AG04449 (cell line): Measurements from ENCODE around the gene PAX3.

Source experiments
- CTCF ChIA-PET: fragments of 350-600 bp; formaldehyde crosslinking; extraction: SDS; loops from one replicate; lab custom pipeline; 2021; ENCODE audit warnings: antibody characterized with exemption; lab: Yijun Ruan, JAX
- POLR2A ChIA-PET: fragments of 400-600, 350-600 bp; formaldehyde crosslinking; extraction: SDS; loops from one replicate; lab custom pipeline; 2020; ENCODE audit warnings: antibody characterized with exemption, inconsistent platforms; lab: Yijun Ruan, JAX
- DNase-seq: peaks from one replicate; pipeline ENCODE4 v3.0.0-alpha.2; 2010; ENCODE audit warnings: low read depth, low spot score
- H3K4me3 ChIP-seq: 2 replicates; pipeline ENCODE4 v1.5.1; 2011; ENCODE audit warnings: low read depth, mild to moderate bottlenecking, control low read depth, low read length
- TF ChIP-seq, protein P1 (sequence below): IDR thresholded peaks from one replicate; pipeline ENCODE4 v1.5.1; 2011; ENCODE audit warnings: mild to moderate bottlenecking, moderate library complexity, low read length, control low read depth, inconsistent platforms; ENCODE audit not compliant: insufficient read depth; ENCODE audit errors: missing control alignments

PAX3 gene

DNA sequence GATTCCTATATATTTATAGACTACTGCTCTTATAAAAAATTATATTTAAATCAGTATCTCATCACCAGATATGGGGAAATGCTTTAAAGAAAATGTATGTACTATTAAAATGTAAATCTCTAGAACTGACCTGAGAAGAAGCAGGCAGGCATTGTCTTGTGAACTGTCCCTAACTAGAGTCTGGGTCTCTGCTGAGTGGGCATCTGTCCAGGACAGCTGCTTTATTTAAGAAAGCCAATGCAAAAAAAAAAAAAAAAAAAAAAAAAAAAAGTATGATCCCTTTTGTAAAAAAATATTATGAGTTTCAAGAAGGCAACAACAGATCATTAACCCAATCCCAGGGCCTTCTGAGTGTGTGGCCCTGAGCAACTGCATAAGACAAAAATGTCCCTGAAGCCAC, 66.0 kb downstream of the PAX3 start:
- ChIA-PET POLR2A (no interaction called here), CTCF (no interaction called here)
- H3K4me3 ChIP-seq = no peak overlapping the region
- no peak for DNase-seq
- TF ChIP-seq, protein P1, sequence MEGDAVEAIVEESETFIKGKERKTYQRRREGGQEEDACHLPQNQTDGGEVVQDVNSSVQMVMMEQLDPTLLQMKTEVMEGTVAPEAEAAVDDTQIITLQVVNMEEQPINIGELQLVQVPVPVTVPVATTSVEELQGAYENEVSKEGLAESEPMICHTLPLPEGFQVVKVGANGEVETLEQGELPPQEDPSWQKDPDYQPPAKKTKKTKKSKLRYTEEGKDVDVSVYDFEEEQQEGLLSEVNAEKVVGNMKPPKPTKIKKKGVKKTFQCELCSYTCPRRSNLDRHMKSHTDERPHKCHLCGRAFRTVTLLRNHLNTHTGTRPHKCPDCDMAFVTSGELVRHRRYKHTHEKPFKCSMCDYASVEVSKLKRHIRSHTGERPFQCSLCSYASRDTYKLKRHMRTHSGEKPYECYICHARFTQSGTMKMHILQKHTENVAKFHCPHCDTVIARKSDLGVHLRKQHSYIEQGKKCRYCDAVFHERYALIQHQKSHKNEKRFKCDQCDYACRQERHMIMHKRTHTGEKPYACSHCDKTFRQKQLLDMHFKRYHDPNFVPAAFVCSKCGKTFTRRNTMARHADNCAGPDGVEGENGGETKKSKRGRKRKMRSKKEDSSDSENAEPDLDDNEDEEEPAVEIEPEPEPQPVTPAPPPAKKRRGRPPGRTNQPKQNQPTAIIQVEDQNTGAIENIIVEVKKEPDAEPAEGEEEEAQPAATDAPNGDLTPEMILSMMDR = no peak

DNA sequence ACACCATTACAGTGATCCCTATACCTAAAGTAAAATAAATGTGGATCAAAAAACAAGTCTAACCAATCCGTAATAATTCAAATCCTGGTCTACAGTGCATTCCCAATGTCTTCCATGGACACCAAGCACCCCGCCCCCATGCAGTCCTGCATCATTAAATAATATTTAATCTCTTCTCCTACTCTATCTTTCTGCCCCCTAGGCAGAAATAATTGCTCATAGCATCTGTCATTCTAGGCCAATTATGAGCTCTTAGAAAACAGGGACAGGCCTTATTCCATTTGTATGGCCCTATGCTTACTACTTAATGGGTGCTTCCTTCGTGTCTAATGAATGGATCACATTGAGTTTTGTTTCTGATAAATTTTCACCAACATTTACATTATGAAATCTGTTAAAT, 66.4 kb downstream of the PAX3 start:
- TF ChIP-seq, protein P1 = no peak
- DNase-seq = no peak
- no peak overlapping the region for H3K4me3 ChIP-seq
- ChIA-PET CTCF (no interaction called here), POLR2A (no interaction called here)

DNA sequence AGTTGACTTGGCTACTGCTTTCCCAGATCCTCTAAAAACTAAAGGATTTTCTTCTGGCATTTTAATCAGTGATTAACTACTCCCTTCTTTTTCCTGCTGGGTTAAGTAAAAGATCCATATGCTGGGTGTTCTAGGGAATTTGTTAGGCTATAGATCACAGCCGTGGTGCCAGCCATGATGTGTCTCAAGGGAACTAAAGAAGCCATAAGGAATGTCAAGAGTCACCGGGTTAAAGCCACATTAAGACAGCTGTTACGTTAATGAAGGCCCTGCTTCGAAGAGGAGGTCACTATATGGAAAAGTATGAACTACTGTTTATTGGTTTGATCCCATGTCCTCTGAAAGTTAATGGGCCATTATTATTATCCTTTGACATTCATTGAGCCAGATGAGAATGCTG, 70.7 kb downstream of the PAX3 start:
- H3K4me3 ChIP-seq = no peak overlapping the region
- POLR2A ChIA-PET = no interaction called here
- TF ChIP-seq, protein P1 = no peak
- CTCF ChIA-PET = no interaction called here
- no peak for DNase-seq

DNA sequence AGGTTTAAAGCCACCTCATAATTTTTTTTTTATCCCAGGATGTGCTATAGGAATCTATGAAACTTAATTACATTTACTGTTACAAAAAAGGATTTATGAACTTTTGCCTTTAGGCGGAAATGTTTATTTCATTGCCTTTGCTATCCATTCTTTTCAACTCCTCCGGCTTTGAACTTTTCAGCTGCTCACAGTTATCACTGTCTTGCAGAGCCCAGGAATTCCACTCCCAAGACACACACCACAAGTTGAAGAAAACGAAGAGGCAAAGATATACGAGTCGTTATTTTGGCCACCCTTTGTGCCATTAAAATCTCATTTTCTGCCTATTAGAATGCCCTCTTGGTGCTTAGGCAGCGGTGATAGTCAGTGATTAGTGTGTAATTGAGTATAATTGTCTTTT, 80.0 kb downstream of the PAX3 start:
- no peak for DNase-seq
- ChIA-PET CTCF (no interaction called here), POLR2A (no interaction called here)
- H3K4me3 ChIP-seq = no peak overlapping the region
- TF ChIP-seq, protein P1 = no peak

DNA sequence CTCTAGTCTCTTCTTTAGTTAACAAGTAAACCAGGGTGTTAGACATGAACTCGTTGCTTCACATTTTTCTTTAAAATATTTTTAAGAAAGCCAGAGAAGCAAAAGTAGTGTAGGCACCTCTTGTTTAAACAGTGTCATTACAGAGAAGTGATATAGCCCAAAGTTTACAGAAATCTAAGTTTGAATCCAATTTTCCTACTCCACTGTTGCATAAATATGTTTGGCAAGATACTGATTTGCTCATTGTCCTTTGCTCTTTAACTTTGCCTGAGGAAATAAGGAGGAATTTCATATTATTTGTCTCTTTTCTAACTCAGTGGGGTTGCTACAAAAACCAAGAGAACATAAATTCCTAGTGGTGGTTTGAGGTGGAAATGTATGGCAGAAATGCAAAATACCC, 81.1 kb downstream of the PAX3 start:
- CTCF ChIA-PET = no interaction called here
- no peak overlapping the region for H3K4me3 ChIP-seq
- no peak for DNase-seq
- TF ChIP-seq, protein P1 = no peak
- POLR2A ChIA-PET = no interaction called here

DNA sequence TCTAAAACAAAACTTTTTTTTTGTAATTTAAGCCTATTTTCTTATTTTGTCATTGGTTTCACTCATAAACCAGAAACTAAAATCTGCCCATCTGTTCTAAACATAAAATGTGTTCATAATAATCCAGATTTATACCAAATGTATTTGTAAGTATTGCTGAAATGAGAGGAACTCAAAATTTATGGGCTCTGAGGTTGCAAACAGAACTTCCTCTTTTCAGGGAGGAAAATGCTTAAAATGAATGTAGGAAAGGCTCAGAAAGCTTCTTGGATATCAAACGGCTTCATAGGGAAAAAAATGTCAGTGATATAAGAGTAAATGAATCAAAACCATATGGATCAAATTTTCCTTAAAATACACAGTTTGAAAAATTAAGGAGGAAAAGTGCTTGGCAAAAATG, 83.9 kb downstream of the PAX3 start:
- TF ChIP-seq, protein P1 = no peak
- no peak for DNase-seq
- no peak overlapping the region for H3K4me3 ChIP-seq
- ChIA-PET POLR2A (no interaction called here), CTCF (no interaction called here)

DNA sequence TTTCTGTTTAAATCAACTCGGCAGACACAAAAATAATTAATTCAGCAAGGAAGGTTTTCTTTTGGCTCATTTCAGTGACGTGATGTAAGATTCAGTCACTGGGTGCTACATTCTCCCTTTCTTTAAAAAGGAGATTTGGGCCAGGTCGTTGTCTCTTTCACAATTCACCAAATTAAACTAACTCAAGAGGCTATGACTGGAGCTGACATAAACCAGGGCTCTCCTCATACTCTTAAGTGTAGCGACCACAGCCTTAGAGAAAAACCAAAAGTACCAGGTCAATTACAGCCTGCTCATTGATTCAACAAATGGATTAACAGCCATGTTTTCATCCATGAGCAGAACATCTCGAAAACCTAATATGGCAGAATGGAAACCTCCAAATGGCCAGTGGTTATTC, 85.7 kb downstream of the PAX3 start:
- ChIA-PET POLR2A (no interaction called here), CTCF (no interaction called here)
- TF ChIP-seq, protein P1 = no peak
- no peak for DNase-seq
- H3K4me3 ChIP-seq = no peak overlapping the region
